Skeletal muscle tissue (tissue), 4 donors: ENCODE data around the gene GRM1. TPM values are rescaled to one million over a fixed set of nuclear protein-coding genes. Genes with fewer than 3 reads are reported as not detected.

ENCODE experiments used
- H3K27ac ChIP-seq: one replicate; pipeline ENCODE4 v1.7.0; 2013; ENCODE audit warnings: mild to moderate bottlenecking, low read depth, low read length, inconsistent platforms
- H3K27me3 ChIP-seq, 3 donors: one replicate each; pipeline ENCODE4 v1.7.0; 2013; ENCODE audit warnings: low read length in 3 of 3; ENCODE audit not compliant: control insufficient read depth in 3 of 3, insufficient read depth in 3 of 3
- H3K36me3 ChIP-seq, 3 donors: one replicate each; pipeline ENCODE4 v1.7.0; 2013; ENCODE audit warnings: low read length in 3 of 3; ENCODE audit not compliant: control insufficient read depth in 3 of 3, insufficient read depth in 3 of 3
- H3K4me1 ChIP-seq, 3 donors: one replicate each; pipeline ENCODE4 v1.7.0; 2013; ENCODE audit warnings: low read length in 3 of 3, mild to moderate bottlenecking in 3 of 3; ENCODE audit not compliant: control insufficient read depth in 3 of 3, insufficient read depth in 3 of 3
- H3K4me3 ChIP-seq, 3 donors: one replicate each; pipeline ENCODE4 v1.7.0; 2013; ENCODE audit warnings: low read length in 3 of 3
- H3K9ac ChIP-seq, 3 donors: one replicate each; pipeline ENCODE4 v1.7.0; 2013; ENCODE audit warnings: low read length in 3 of 3, mild to moderate bottlenecking in 3 of 3, moderate library complexity in 2 of 3, low read depth in 1 of 3
- H3K9me3 ChIP-seq, 3 donors: one replicate each; pipeline ENCODE4 v1.7.0; 2013; ENCODE audit warnings: low read length in 3 of 3; ENCODE audit not compliant: control insufficient read depth in 3 of 3
- total RNA-seq: library from RNA; depleted of rRNA; stranded (reverse); fragments of >200 nt; gene quantifications from one replicate; pipeline ENCODE4 v1.2.3, GENCODE V29; 2014
- donor health status: Osteomylitis.

The GRM1 gene
- total RNA-seq, 1 donor from 2014 or later: under 0.01 TPM

GRCh38 chr6:146364816-146365594 is 336.1 kb downstream of the GRM1 start:
- Histone ChIP-seq H3K27ac (no peak overlapping the region), H3K9ac (no peak overlapping the region), H3K4me3 (no peak overlapping the region), H3K4me1 (no peaks in the 10 kb centered on the region), H3K27me3 (no peaks in the 10 kb centered on the region), H3K36me3 (no peaks in the 10 kb centered on the region), H3K9me3 (no peaks in the 10 kb centered on the region)

GRCh38 chr6:146367061-146367460 is 338.2 kb downstream of the GRM1 start:
- no peak overlapping the region for H3K9ac ChIP-seq
- no peak overlapping the region for H3K27ac ChIP-seq
- H3K36me3 ChIP-seq: no peaks in the 10 kb centered on the region
- H3K27me3 ChIP-seq: no peaks in the 10 kb centered on the region
- H3K4me1 ChIP-seq: no peaks in the 10 kb centered on the region
- H3K4me3 ChIP-seq: no peak overlapping the region
- H3K9me3 ChIP-seq: no peaks in the 10 kb centered on the region

GRCh38 chr6:146369866-146370265 is 341.0 kb downstream of the GRM1 start:
- Histone ChIP-seq H3K4me3 (no peak overlapping the region), H3K4me1 (no peaks in the 10 kb centered on the region), H3K36me3 (no peaks in the 10 kb centered on the region), H3K9ac (no peak overlapping the region), H3K27ac (no peak overlapping the region), H3K9me3 (no peaks in the 10 kb centered on the region), H3K27me3 (no peaks in the 10 kb centered on the region)

- H3K4me3 ChIP-seq: no peak overlapping the region
- no peaks in the 10 kb centered on the region for H3K9me3 ChIP-seq
- H3K36me3 ChIP-seq: no peaks in the 10 kb centered on the region
- no peaks in the 10 kb centered on the region for H3K27me3 ChIP-seq
- H3K4me1 ChIP-seq: no peaks in the 10 kb centered on the region
- H3K9ac ChIP-seq: no peak overlapping the region
- H3K27ac ChIP-seq: no peak overlapping the region
Observed at GRCh38 chr6:146381486-146381885, 352.6 kb downstream of the GRM1 start.

- no peak overlapping the region for H3K9ac ChIP-seq
- no peak overlapping the region for H3K4me3 ChIP-seq
Observed at GRCh38 chr6:146388736-146389364, 360.0 kb downstream of the GRM1 start.

GRCh38 chr6:146389740-146390139 is 360.9 kb downstream of the GRM1 start:
- H3K9me3 ChIP-seq: no peaks in the 10 kb centered on the region

More at GRCh38 chr6:146388736-146389364, 360.0 kb downstream of the GRM1 start:
- no peaks in the 10 kb centered on the region for H3K9me3 ChIP-seq
- H3K27ac ChIP-seq: no peak overlapping the region
- H3K27me3 ChIP-seq: no peaks in the 10 kb centered on the region
- H3K4me1 ChIP-seq: no peaks in the 10 kb centered on the region
- no peaks in the 10 kb centered on the region for H3K36me3 ChIP-seq

GRCh38 chr6:146397638-146398037 is 368.8 kb downstream of the GRM1 start:
- Histone ChIP-seq H3K4me3 (no peak overlapping the region), H3K4me1 (no peaks in the 10 kb centered on the region), H3K27ac (no peak overlapping the region)

More at GRCh38 chr6:146389740-146390139, 360.9 kb downstream of the GRM1 start:
- Histone ChIP-seq H3K36me3 (no peaks in the 10 kb centered on the region), H3K9ac (no peak overlapping the region), H3K4me1 (no peaks in the 10 kb centered on the region), H3K4me3 (no peak overlapping the region), H3K27me3 (no peaks in the 10 kb centered on the region), H3K27ac (no peak overlapping the region)

GRCh38 chr6:146402476-146402875 is 373.6 kb downstream of the GRM1 start:
- Histone ChIP-seq H3K4me1 (no peaks in the 10 kb centered on the region), H3K36me3 (no peaks in the 10 kb centered on the region), H3K27me3 (no peaks in the 10 kb centered on the region), H3K9ac (no peak overlapping the region), H3K27ac (no peak overlapping the region), H3K9me3 (peaks cover 0 to 2% (median 0%) of the 10 kb centered on the region in 3 donors), H3K4me3 (no peak overlapping the region)

More at GRCh38 chr6:146397638-146398037, 368.8 kb downstream of the GRM1 start:
- H3K9ac ChIP-seq: no peak overlapping the region
- H3K27me3 ChIP-seq: no peaks in the 10 kb centered on the region
- no peaks in the 10 kb centered on the region for H3K9me3 ChIP-seq
- H3K36me3 ChIP-seq: no peaks in the 10 kb centered on the region

GRCh38 chr6:146408583-146408982 is 379.7 kb downstream of the GRM1 start:
- no peaks in the 10 kb centered on the region for H3K4me1 ChIP-seq
- no peaks in the 10 kb centered on the region for H3K36me3 ChIP-seq
- H3K9ac ChIP-seq: no peak overlapping the region
- H3K27ac ChIP-seq: no peak overlapping the region
- no peaks in the 10 kb centered on the region for H3K27me3 ChIP-seq
- H3K9me3 ChIP-seq: peaks cover 0 to 2% (median 2%) of the 10 kb centered on the region in 3 donors
- no peak overlapping the region for H3K4me3 ChIP-seq

- no peak overlapping the region for H3K9ac ChIP-seq
- H3K27ac ChIP-seq: no peak overlapping the region
- peaks cover 0 to 2% (median 0%) of the 10 kb centered on the region in 3 donors for H3K9me3 ChIP-seq
- no peaks in the 10 kb centered on the region for H3K4me1 ChIP-seq
- no peaks in the 10 kb centered on the region for H3K27me3 ChIP-seq
- H3K36me3 ChIP-seq: no peaks in the 10 kb centered on the region
- no peak overlapping the region for H3K4me3 ChIP-seq
Observed at GRCh38 chr6:146410851-146411595, 382.2 kb downstream of the GRM1 start.
